GM18519 (cell line): ENCODE data around the gene RBM19.

ENCODE experiments used
- ATAC-seq: cut with Tn5 transposase; IDR thresholded peaks from one replicate; pipeline ENCODE4 v1.9.1; 2021; ENCODE audit warnings: mild to moderate bottlenecking, moderate library complexity; ENCODE audit not compliant: unreplicated experiment, low FRiP score

The RBM19 gene

GRCh38 chr12:113932381-113933196, 33.5 kb downstream of the RBM19 start:
- no peak for ATAC-seq

DNA sequence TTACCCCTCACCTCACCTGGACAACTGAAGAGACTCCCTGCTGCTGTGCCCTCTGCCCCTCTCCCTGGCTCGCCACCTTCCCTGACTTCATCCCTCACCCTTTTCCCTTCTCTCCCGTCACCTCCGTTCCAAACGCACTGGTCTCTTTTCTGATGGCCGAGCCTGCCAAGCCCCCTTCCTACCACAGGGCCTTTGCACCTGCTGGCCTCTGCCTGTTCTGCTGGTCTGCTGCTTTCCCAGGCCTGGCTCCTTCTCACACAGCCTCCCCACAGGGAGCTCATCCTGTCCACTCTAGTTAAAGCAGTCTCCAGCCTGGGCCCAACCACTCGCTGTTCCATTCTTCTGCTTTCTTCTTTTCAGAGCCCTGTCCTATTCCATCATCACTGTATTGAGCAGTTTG, 34.6 kb downstream of the RBM19 start:
- ATAC-seq: no peak

GRCh38 chr12:113930249-113930648, 35.9 kb downstream of the RBM19 start:
- no peak for ATAC-seq

- no peak for ATAC-seq
Measured at GRCh38 chr12:113929312-113929989, 36.7 kb downstream of the RBM19 start.

GRCh38 chr12:113926788-113927187, 39.3 kb downstream of the RBM19 start:
- ATAC-seq: no peak

- ATAC-seq: no peak
Measured at GRCh38 chr12:113924341-113924740, 41.8 kb downstream of the RBM19 start.

- no peak for ATAC-seq
Measured at GRCh38 chr12:113923251-113923650, 42.9 kb downstream of the RBM19 start.

DNA sequence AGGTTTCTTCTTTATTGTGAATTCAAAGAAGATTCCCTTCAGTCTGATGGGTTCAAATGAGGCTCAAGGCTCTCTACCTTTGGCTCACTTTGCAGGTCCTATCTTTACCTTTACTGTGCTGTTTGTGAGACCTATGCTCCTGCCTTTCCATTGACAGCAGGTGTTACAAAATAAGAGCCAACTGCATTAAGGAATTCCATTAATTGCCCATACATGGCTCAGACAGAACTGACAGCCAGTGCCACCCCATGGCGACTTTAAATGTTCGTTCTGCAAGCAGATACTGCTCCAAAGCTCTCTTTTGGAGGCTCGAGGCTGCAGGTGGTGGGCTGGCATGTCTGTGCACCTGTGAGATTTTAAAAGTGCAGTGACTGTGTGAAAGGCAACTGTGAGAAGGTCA, 44.7 kb downstream of the RBM19 start:
- ATAC-seq: no peak

GRCh38 chr12:113919791-113920190, 46.3 kb downstream of the RBM19 start:
- ATAC-seq: no peak

GRCh38 chr12:113918306-113918705, 47.8 kb downstream of the RBM19 start:
- ATAC-seq: no peak

GRCh38 chr12:113917393-113917792, 48.7 kb downstream of the RBM19 start:
- no peak for ATAC-seq

- no peak for ATAC-seq
Measured at GRCh38 chr12:113914806-113915205, 51.3 kb downstream of the RBM19 start.

DNA sequence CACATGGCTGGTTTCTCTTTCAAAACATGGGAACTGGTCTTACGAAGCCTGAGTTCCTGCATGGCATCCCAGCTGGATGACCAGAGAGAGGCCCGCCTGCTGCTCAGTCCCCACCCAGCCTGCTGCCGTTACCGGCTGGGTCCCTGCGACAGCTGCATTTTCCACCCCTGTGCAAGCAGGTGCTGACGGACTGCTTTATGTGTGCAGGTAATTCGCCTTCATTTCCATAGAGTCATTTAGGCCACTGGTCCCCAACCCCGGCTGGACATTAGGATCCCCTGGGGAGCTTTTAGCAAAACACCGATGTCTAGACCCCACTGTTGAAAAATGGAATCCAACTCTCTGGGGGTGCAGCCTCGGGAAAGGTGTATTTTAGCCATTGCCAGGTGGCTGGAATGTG, 51.9 kb downstream of the RBM19 start:
- no peak for ATAC-seq

DNA sequence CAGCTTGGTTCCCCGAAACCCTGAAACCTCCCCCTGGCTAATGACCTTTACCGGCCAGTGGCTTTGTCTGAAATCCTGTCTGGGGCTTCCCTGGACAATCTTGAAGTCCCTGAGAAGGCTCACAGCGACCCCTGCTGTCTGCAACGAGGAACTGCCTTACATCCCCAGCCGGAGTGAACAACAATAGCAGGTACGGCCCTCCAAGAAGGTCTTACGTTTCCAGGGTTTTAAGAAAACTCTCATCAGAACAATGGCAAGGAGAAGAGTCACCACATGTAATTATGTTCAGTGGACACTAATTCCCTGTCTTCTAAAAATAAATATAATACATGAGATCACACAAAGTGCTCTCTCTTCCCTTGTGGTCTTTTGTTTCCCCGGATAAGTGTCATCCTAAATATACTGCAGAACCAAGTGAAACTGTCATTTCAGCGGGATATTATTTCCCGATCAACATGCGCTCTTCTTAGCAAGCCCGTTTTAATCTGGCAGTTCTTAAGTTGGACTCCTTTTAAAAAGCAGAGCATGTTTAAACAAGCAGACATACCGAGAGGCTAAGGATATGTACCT, 53.3 kb downstream of the RBM19 start:
- ATAC-seq: no peak

- ATAC-seq: no peak
Measured at GRCh38 chr12:113911971-113912759, 54.0 kb downstream of the RBM19 start.

DNA sequence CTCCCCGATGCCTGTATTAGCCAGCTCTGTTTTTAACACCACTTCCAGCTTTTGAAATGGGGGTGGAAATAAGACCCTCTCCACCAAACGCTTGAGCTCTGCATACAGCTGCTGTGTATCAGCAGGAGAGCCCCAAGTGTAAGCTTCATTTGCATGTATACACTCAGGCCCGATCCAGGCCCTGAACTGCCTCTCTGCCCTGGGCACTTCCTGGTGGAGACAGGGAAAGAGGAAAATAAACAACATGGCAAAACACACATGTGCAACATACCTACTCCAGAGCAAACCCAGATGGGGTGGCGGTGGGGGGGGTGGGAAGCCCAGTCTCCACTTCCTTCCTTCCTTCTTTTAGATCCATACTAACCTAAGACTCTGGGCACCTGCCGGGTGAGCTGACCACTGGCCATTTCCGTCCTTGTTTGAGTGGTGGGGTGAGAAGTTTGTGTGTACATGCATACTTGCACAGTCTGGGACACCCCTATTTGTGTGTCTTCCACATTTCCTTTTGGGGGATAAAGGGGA, 55.3 kb downstream of the RBM19 start:
- ATAC-seq: no peak

DNA sequence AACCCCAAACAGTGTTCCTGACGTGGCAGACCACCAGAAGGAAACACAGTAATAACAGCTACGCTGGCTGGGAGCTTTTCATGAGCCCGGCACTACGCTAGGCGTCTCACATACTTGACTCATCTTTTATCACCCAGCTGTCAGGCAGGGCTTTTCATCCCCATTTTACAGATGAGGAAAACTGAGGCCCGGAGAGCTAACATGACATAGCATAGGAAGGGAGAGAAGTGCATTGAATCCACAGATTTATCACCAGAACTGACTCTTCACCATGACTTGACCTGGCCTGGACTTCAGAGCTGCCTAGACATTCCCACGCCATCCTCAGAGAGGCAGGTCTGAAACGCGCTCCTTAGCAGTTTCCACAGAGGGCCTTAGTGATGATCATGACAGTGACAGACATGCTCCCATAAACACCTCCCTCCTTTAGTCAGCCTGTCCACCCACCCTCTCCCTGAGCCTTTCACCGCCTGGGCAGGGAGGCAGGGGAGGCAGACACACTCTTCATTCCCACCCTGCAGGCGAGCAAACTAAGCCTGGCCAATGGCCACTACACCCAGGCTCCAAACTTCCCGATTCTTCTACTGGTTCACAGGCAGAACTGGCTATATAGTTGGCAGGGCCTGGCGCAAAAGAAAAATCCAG, 56.2 kb downstream of the RBM19 start:
- no peak for ATAC-seq

- no peak for ATAC-seq
Measured at GRCh38 chr12:113908584-113909100, 57.5 kb downstream of the RBM19 start.

DNA sequence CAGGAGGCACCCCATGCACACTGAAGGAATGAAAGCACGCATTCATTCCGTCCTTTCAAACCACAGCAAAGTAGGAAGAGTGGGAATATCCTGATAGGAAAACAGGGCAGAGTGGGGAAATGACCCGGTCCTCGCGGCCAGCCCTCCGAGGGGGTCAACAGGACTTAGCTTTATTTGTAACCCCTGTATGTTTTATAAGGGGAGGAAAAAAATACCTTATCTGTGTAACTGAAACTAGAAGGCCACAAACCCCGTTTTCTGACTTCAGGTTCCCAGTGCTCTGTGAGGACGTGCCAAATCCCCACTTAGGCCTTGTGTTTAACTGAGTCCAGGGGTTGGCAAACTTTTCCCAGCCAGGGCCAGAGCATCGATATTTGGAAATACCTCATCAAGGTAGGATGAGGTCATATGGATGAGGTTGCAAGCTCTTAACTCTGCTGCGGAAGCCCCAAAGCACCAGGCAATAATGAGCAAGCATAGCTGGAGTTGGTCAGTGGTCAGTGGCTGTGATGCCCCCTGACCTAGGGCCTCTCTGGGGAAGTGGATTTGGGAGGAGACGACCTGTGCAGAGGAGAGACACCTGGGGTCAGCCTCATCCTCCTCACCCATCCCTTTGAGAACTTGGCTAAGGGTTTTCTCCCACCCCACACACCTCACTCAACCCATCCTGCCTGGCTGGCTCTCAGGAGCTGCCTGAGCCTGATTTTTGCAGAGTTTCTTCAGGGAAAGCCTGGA, 58.5 kb downstream of the RBM19 start:
- ATAC-seq: no peak
